Calu3 (cell line): ENCODE measurements around the gene C5. TPM values are rescaled to one million over a fixed set of nuclear protein-coding genes. Genes with fewer than 3 reads are reported as not detected.

ENCODE experiments used
- BruUV-seq: library from RNA; stranded (reverse); fragments of 400-500 nt; replicated peaks from 2 replicates; lab custom pipeline; 2021; lab: Mats Ljungman, UMichigan
- CTCF ChIA-PET: fragments of 300-600 bp; sonication (Branson Sonifier 250); formaldehyde crosslinking; loops from one replicate; lab custom pipeline; 2022; ENCODE audit warnings: antibody characterized with exemption; lab: Charles Lee
- DNase-seq: peaks from one replicate; pipeline ENCODE4 v3.0.0; 2022
- H3K27ac Mint-ChIP-seq: one replicate; pipeline ENCODE4 v1.8.0; 2022; ENCODE audit warnings: mixed read lengths; ENCODE audit not compliant: unreplicated experiment
- H3K27me3 Mint-ChIP-seq: one replicate; pipeline ENCODE4 v1.8.0; 2022; ENCODE audit warnings: mixed read lengths; ENCODE audit not compliant: unreplicated experiment
- H3K36me3 Mint-ChIP-seq: one replicate; pipeline ENCODE4 v1.8.0; 2022; ENCODE audit warnings: mild to moderate bottlenecking, moderate library complexity, mixed read lengths; ENCODE audit not compliant: insufficient read depth, unreplicated experiment
- H3K4me1 Mint-ChIP-seq: one replicate; pipeline ENCODE4 v1.8.0; 2022; ENCODE audit warnings: mild to moderate bottlenecking, low read depth, mixed read lengths; ENCODE audit not compliant: unreplicated experiment
- H3K4me3 Mint-ChIP-seq: one replicate; pipeline ENCODE4 v1.8.0; 2022; ENCODE audit warnings: mild to moderate bottlenecking, low read depth, moderate library complexity, mixed read lengths; ENCODE audit not compliant: unreplicated experiment
- H3K9me3 Mint-ChIP-seq: one replicate; pipeline ENCODE4 v1.8.0; 2022; ENCODE audit warnings: low read depth, mixed read lengths; ENCODE audit not compliant: unreplicated experiment
- CTCF ChIP-seq: fragments of 200-600 bp; IDR thresholded peaks from one replicate; pipeline ENCODE4 v1.8.0; 2022; ENCODE audit warnings: antibody characterized with exemption; ENCODE audit not compliant: unreplicated experiment
- intact Hi-C: fragments of 100-400 bp; cut with micrococcal nuclease; formaldehyde crosslinking; loops from one replicate; pipeline ENCODE4 v1.10.0; 2022; ENCODE audit not compliant: unreplicated experiment
- total RNA-seq: library from RNA; stranded (reverse); gene quantifications from 2 replicates; pipeline ENCODE4 v1.2.3, GENCODE V29; 2022

The C5 gene
- total RNA-seq, 1 experiment from 2014 or later: 12.3 TPM

DNA sequence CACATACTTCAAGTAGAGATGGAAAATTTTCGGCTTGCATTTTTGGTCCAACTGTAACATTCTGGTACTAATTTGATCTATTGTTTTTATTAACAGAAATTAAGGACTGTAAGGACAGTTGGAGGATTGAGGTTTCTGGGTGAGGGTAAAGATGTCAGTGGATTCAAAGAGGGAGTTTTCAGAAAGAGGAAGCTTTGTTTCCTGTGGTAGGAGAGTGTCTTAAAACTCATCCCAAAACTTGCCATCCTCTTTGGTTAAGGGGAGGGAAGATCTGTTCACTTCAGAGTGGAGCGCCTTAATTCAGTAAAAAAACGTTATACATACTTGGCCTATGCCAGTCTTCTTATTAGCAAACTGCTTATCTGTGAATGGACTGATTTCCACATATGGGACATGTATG lies 38.5 kb upstream of the C5 start:
- Mint-ChIP-seq H3K36me3 (no peaks in the 10 kb centered on the region), H3K27me3 (no peaks in the 10 kb centered on the region), H3K27ac (no peak overlapping the region), H3K4me3 (no peak overlapping the region), H3K9me3 (no peaks in the 10 kb centered on the region), H3K4me1 (no peaks in the 10 kb centered on the region)
- no TSS peak for BruUV-seq
- TF ChIP-seq CTCF: no peak
- DNase-seq: no peak
- intact Hi-C loops: no loop called here
- CTCF ChIA-PET: no interaction called here

- Mint-ChIP-seq H3K4me1 (no peaks in the 10 kb centered on the region), H3K27ac (no peak overlapping the region), H3K4me3 (no peak overlapping the region), H3K36me3 (no peaks in the 10 kb centered on the region), H3K27me3 (no peaks in the 10 kb centered on the region), H3K9me3 (no peaks in the 10 kb centered on the region)
- no peak for DNase-seq
- CTCF ChIA-PET: no interaction called here
- BruUV-seq: no TSS peak
- no peak for TF ChIP-seq CTCF
- intact Hi-C loops: no loop called here
These were observed 35.6 kb upstream of the C5 start for GRCh38 chr9:121085661-121086060.

GRCh38 chr9:121082075-121082474 lies 32.0 kb upstream of the C5 start:
- no peaks in the 10 kb centered on the region for H3K4me1 Mint-ChIP-seq
- no TSS peak for BruUV-seq
- H3K36me3 Mint-ChIP-seq: no peaks in the 10 kb centered on the region
- CTCF ChIA-PET: no interaction called here
- intact Hi-C loops: no loop called here
- no peak overlapping the region for H3K27ac Mint-ChIP-seq
- H3K4me3 Mint-ChIP-seq: no peak overlapping the region
- DNase-seq: no peak
- no peaks in the 10 kb centered on the region for H3K27me3 Mint-ChIP-seq
- TF ChIP-seq CTCF: no peak
- no peaks in the 10 kb centered on the region for H3K9me3 Mint-ChIP-seq

- BruUV-seq: TSS peak; percentile 59
These were observed 25.4 kb upstream of the C5 start for GRCh38 chr9:121075251-121076036.

More at GRCh38 chr9:121075251-121076036, 25.4 kb upstream of the C5 start:
- H3K36me3 Mint-ChIP-seq: peaks cover 19% of the 10 kb centered on the region
- H3K27ac Mint-ChIP-seq: peak overlapping the region; percentile 68
- H3K27me3 Mint-ChIP-seq: no peaks in the 10 kb centered on the region
- intact Hi-C loops: no loop called here
- H3K9me3 Mint-ChIP-seq: no peaks in the 10 kb centered on the region
- DNase-seq: no peak
- H3K4me1 Mint-ChIP-seq: peaks cover 24% of the 10 kb centered on the region
- CTCF ChIA-PET: interaction anchor here (1.5 kb wide), 1 partner anchor 94 kb away, joined by 4 read pairs; no protein-coding TSS in a partner anchor
- peak overlapping the region; percentile 88 for H3K4me3 Mint-ChIP-seq
- no peak for TF ChIP-seq CTCF
